GM12891 (cell line): ENCODE results near the gene MICA.

Experiments
- POLR2A ChIP-seq: IDR thresholded peaks from 2 replicates; pipeline ENCODE4 v1.6.1; 2011; ENCODE audit warnings: low read depth, low read length, control low read depth
- POLR2AphosphoS5 ChIP-seq: IDR thresholded peaks from 2 replicates; pipeline ENCODE4 v1.6.1; 2011; ENCODE audit warnings: low read depth, low read length, control low read depth
- TAF1 ChIP-seq: IDR thresholded peaks from 2 replicates; pipeline ENCODE4 v1.6.1; 2011; ENCODE audit warnings: low read depth, low read length, control low read depth

DNA sequence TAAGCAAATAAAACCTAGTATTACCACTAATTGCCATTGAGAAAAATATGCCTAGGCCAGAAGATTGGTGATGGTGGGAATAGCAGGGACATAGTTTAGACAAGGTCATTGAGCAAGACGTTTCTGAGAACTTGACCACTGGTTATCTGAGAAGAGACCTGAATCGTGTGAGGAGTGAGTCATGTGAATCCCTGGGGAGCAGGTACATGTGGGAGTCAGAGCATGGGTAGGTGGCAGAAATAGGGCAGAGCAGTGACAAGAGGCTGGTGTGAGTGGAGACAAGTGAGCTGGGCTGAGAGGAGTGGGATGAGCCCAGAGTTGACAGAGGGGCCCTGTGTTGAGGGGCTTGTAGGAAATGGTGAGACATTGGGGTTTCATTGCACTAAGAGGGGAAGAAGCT is 16.4 kb downstream of the MICA start:
- TF ChIP-seq POLR2AphosphoS5 (no peak), POLR2A (no peak), TAF1 (no peak)
